Fibroblast of skin of scalp (primary cell): Measurements from ENCODE around the gene ASIC1.

ENCODE experiments used
- DNase-seq: peaks from one replicate; pipeline ENCODE4 v3.0.0-alpha.2; 2013

ASIC1 gene

GRCh38 chr12:50110127-50110761 is 52.8 kb downstream of the ASIC1 start:
- peak; percentile 40 for DNase-seq

DNA sequence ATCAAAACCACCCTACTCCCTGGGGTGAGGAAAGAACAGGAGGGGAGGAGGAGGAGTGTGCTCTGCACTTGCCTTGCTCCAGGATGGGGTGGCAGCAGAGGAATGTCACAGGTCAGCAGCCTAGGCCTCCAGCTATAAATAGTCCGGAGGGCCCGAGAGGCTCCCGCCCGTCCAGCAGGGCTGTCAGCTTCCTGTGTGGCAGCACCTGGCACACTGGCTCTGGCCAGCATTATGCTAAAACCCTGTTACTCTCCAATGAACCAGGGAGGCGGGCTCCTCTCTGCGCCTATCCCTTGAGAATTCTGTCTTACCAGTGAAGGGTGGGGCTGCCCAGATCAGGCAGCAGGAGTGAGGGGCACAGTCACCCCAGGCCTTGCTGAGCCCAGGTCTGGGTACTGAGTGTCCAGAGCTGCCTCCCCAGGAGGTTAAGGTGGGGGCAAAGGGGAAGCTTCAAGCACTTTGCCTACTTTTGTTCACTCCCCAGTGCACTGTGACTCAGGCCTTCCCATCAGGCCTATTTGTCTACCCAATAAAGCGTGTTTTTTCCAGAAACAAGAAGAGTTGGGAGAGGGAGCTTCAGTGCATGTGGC is 53.5 kb downstream of the ASIC1 start:
- peak; percentile 27 for DNase-seq

DNA sequence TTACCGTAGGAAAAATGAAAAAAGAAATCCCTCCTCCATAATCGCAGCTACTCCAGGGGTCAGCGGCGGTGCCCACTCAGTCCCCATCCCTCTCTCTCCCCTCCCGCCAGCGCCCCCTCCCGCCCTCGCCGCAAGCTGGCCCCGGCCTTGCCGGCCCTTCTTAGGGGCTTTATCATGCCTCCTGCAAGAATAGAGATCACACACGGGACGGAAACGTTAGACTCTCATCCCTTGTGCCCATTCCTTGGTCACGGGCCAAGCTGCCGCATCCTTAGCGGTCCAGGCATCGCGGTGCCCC is 53.9 kb downstream of the ASIC1 start:
- no peak for DNase-seq

DNA sequence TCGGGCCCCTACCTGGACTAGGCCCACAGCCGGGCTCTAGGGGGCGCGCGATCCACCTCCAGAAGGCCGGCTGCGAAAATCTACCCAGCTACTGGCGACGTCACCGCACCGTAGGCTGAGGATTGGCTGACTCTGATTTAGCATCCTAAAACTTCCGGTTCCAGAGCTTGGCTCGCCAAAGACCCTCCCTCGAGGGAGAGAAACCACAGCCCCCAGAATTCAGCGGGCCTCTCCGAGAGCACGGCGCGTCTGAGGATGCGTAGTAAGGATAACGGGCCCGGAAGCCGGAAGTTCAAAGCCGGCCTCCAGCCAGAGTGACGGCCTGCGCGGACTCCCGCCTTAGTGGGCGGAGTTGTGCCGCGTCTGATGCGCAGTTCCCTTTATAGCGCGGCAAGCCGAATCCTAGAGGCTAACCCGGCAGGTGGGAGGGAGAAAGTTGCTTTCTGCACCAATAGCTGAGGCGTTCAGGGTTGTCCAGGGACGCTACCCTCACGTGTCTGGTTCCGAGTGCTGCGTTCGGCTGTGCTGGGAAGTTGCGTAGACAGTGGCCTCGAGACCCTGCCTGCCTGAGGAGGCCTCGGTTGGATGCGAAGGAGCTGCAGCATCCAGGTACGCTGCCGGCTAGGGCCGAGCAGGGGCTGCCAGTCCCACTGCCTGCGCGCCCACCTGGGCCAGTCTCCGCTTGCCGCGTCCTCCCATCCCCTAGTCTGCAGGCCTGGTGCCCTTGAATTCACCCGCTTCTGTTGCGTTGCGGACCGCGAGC is 54.5 kb downstream of the ASIC1 start, which contains the start of gene COX14:
TSS of gene COX14 (plus strand) at position 544 of the 763 bp plus-strand sequence. CDS start 7,808 bp downstream, outside the sequence.
- DNase-seq: peak; percentile 100

DNA sequence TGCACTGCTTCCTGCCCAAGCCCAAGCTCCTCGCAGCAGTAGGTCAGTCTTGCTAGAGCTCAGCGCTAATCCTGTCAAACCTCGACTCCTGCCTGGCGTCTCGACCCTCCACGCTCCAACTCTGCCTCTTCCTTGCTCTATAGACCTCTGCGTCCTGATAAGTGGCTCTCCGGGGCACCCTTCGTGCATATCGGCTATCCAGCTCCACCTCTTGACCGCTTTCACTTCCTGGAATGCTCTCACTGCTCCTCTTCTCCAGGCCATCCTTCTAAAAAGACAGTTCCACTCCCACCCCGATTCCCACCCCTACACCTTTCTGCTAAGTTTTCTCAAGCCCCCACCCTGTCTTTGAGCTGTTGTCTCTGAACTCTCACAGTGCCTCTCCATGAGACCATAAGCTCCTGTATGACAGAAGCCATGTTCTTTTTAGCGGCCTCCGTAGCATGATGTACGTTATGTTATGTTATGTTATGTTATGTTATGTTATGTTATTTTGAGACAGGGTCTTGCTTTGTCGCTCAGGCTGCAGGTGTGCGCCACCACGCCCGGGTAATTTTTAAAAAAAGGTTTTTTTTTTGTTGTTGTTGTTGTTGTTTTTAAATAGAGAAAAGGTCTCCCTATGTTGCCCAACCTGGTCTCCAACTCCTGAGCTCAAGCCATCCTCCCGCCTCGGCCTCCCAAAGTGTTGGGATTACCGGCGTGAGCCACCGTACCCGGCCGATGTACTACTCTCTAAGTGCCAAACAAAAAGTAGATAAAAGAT is 55.2 kb downstream of the ASIC1 start:
- no peak for DNase-seq

GRCh38 chr12:50117057-50117622 is 59.7 kb downstream of the ASIC1 start:
- DNase-seq: no peak

DNA sequence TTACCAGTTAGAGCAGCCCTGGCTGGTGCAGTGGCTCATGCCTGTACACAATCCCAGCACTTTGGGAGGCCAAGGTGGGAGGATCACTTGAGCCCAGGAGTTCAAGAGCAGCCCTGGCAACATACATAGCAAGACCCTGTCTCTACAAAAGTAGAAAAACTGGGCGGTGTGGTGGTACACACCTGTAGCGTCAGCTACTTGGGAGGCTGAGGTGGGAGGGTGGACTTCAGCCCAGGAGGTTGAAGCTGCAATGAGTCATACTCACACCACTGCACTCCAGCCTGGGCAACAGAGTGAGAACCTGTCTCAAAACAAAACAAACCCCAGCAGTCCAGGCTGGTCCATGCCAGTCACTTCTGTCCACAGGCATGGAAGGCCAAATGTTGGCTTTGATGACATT is 62.0 kb downstream of the ASIC1 start:
- no peak for DNase-seq

DNA sequence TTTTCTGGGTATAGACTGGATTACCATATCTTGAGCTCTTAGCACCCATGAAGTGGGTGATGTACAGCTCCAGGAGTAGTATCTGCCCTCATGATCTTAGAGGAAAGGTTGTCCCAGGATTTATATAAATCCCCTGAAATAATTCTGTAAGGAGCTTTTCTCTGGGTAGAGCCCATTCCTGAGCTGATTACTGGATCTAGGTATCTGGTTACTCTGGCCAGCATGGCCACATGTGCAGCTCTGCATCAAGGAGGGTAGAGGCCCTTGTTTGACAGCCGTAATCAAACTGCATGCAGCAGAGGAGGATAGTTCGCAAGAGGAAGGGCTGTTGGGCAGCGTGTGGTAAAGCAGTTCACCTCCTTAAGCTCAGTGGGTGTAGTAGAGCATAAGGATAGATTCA is 63.1 kb downstream of the ASIC1 start:
- DNase-seq: no peak

GRCh38 chr12:50120953-50121352 is 63.6 kb downstream of the ASIC1 start:
- DNase-seq: no peak

DNA sequence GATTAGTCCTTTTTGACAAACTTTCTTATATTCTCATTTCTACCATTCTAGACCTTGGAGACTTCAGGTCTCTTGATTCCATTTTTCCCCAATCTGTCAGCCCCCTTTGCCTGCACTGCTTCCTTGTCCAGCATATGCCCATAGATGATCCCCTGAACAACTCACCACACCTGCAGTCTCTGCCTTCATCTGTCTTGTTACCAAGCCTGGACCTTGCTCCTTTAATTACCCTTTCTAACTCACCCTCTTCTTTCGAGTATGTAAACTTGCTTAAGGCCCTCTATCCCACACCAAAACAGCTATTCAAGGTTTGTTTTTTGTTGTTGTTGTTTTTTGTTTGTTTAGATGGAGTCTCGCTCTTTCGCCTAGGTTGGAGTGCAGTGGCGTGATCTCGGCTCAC is 64.2 kb downstream of the ASIC1 start:
- DNase-seq: no peak

GRCh38 chr12:50123203-50123602 is 65.8 kb downstream of the ASIC1 start:
- no peak for DNase-seq

DNA sequence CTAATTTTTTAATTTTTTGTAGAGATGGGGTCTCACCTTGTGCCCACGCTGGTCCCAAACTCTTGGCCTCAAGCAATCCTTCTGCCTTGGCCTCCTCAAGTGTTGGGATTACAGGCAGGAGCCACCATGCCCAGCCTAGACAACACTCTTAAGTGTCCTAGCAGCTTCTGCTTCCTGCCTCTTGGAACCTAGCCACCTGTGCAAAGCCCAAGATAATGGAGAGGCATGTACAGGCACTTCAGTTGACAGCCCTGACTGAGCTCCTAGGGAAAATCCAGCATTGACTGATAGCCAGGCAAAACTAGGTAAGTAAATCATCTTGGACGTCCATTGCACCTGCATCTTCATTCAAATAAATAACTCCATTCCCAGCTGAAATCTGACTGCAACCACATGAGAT is 70.2 kb downstream of the ASIC1 start:
- no peak for DNase-seq

DNA sequence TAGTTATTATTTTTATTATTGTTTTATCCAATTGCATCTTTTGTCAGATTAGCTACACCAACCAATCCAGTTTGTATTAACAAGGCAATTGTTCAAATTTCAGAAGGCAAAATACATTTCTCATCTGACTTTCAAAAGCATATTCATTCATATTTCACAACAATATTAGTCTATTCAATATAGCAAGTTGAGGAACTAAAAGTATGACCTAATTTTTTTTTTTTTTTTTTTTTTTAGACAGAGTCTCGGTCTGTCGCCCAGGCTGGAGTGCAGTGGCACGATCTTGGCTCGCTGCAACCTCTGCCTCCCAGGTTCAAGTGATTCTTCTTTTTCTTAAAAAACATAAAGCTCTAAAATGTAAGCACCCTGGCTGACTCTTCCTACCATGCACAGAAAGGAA is 71.9 kb downstream of the ASIC1 start:
- DNase-seq: no peak

GRCh38 chr12:50132505-50133135 is 75.2 kb downstream of the ASIC1 start:
- peak; percentile 56 for DNase-seq
